HG03060 (cell line): ENCODE measurements around the gene ZNRF1.
"Not testable (repeated sequence)": the region's sequence is repeated elsewhere in the genome, so short reads cannot be mapped to it uniquely, and the experiment has no call there.

Experiments
- ATAC-seq: cut with Tn5 transposase; IDR thresholded peaks from one replicate; pipeline ENCODE4 v1.9.1; 2021; ENCODE audit warnings: low read depth, moderate number of reproducible peaks; ENCODE audit not compliant: unreplicated experiment

ZNRF1 gene

GRCh38 chr16:75000481-75001081 lies 1.8 kb downstream of the ZNRF1 start:
- ATAC-seq: no peak

- ATAC-seq: no peak
Measured at GRCh38 chr16:75002474-75002873, 3.6 kb downstream of the ZNRF1 start.

GRCh38 chr16:75003931-75004330 lies 5.1 kb downstream of the ZNRF1 start:
- no peak for ATAC-seq

GRCh38 chr16:75004460-75004859 lies 5.6 kb downstream of the ZNRF1 start:
- ATAC-seq: no peak

GRCh38 chr16:75005697-75006096 lies 6.9 kb downstream of the ZNRF1 start:
- ATAC-seq: no peak

- ATAC-seq: no peak
Measured at GRCh38 chr16:75007443-75007842, 8.6 kb downstream of the ZNRF1 start.

- ATAC-seq: no peak
Measured at GRCh38 chr16:75010427-75010826, 11.6 kb downstream of the ZNRF1 start.

GRCh38 chr16:75011634-75012307 lies 12.9 kb downstream of the ZNRF1 start:
- ATAC-seq: peak; percentile 54

- peak; percentile 15 for ATAC-seq
Measured at GRCh38 chr16:75012380-75013081, 13.7 kb downstream of the ZNRF1 start.

- not testable (repeated sequence) for ATAC-seq
Measured at GRCh38 chr16:75013123-75013522, 14.3 kb downstream of the ZNRF1 start.

GRCh38 chr16:75014318-75014717 lies 15.5 kb downstream of the ZNRF1 start:
- no peak for ATAC-seq

- ATAC-seq: not testable (repeated sequence)
Measured at GRCh38 chr16:75016451-75017081, 17.7 kb downstream of the ZNRF1 start.

GRCh38 chr16:75017670-75018525 lies 19.1 kb downstream of the ZNRF1 start:
- no peak for ATAC-seq

GRCh38 chr16:75019007-75019406 lies 20.2 kb downstream of the ZNRF1 start:
- no peak for ATAC-seq

GRCh38 chr16:75019586-75019985 lies 20.8 kb downstream of the ZNRF1 start:
- no peak for ATAC-seq

GRCh38 chr16:75021410-75021809 lies 22.6 kb downstream of the ZNRF1 start:
- ATAC-seq: no peak

- ATAC-seq: no peak
Measured at GRCh38 chr16:75022567-75022966, 23.7 kb downstream of the ZNRF1 start.

- ATAC-seq: no peak
Measured at GRCh38 chr16:75023009-75023408, 24.2 kb downstream of the ZNRF1 start.

GRCh38 chr16:75024182-75024581 lies 25.4 kb downstream of the ZNRF1 start:
- no peak for ATAC-seq

- ATAC-seq: no peak
Measured at GRCh38 chr16:75024594-75024993, 25.8 kb downstream of the ZNRF1 start.
